ENCODE data around the gene MAN2A2.
"Not testable (repeated sequence)": the region's sequence is repeated elsewhere in the genome, so short reads cannot be mapped to it uniquely, and the experiment has no call there.

Gene MAN2A2

GRCh38 chr15:90884719-90885431 is 18.2 kb upstream of the MAN2A2 start:
- no peak for DNase-seq

- peak; percentile 76 for DNase-seq
These were observed 17.4 kb upstream of the MAN2A2 start for GRCh38 chr15:90885432-90886290.

- DNase-seq, result no peak
These were observed 16.8 kb upstream of the MAN2A2 start for GRCh38 chr15:90886291-90886614.

DNA sequence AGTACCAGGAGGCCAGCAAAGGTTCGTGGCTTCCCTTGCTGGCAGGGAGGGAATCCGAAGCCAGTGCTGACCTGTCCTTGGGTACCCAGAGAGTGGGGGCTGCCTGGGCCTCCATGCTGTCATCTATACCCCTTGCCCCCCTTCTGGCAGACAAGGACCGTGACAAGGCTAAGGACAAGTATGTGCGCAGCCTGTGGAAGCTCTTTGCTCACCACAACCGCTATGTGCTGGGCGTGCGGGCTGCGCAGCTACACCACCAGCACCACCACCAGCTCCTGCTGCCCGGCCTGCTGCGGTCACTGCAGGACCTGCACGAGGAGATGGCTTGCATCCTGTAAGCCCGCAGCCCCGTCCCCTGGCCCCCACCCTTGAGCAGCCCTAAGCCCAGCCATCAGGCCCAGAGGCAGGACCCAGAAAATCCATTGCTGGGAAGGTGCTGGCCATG is 16.0 kb upstream of the MAN2A2 start:
- DNase-seq, result no peak

- no peak for DNase-seq
These were observed 13.8 kb upstream of the MAN2A2 start for GRCh38 chr15:90889313-90889730.

DNA sequence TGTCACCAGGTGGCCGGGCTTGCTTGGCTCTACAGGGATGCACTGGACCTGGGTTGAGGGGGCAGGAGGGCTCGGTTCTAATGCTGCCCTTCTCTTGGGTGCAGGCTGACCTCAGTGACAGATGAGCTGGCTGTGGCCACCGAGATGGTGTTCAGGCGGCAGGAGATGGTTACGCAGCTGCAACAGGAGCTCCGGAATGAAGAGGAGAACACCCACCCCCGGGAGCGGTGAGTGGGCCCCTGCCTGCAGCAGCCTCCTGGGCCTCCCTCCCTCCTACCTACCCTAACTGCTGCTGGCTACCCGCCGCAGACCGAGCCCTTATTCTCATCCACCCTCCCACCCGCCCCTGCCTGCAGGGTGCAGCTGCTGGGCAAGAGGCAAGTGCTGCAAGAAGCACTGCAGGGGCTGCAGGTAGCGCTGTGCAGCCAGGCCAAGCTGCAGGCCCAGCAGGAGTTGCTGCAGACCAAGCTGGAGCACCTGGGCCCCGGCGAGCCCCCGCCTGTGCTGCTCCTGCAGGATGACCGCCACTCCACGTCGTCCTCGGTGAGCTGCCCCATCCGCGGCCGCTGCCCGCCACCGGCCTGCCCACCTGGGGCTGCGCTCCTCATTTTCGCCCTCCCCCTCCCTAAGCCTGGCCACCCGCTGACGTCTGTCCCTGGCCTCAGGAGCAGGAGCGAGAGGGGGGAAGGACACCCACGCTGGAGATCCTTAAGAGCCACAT is 13.2 kb upstream of the MAN2A2 start:
- DNase-seq, result no peak

DNA sequence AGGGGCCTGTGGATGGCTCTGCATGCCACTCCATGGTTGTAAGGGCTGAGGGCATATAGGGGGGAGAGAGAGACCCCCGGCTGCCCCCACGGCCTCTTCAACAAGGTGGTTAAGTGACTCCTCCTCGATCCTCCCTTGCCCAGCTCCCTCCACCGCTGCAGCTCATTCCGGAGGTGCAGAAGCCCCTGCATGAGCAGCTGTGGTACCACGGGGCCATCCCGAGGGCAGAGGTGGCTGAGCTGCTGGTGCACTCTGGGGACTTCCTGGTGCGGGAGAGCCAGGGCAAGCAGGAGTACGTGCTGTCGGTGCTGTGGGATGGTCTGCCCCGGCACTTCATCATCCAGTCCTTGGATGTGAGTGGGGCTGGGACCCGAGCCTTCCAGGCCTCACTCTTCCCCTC is 12.3 kb upstream of the MAN2A2 start:
- no peak for DNase-seq

- no peak for DNase-seq
These were observed 11.7 kb upstream of the MAN2A2 start for GRCh38 chr15:90891346-90891949.

GRCh38 chr15:90892023-90892422 is 11.1 kb upstream of the MAN2A2 start:
- DNase-seq, result no peak

- no peak for DNase-seq
These were observed 10.5 kb upstream of the MAN2A2 start for GRCh38 chr15:90892498-90893174.

DNA sequence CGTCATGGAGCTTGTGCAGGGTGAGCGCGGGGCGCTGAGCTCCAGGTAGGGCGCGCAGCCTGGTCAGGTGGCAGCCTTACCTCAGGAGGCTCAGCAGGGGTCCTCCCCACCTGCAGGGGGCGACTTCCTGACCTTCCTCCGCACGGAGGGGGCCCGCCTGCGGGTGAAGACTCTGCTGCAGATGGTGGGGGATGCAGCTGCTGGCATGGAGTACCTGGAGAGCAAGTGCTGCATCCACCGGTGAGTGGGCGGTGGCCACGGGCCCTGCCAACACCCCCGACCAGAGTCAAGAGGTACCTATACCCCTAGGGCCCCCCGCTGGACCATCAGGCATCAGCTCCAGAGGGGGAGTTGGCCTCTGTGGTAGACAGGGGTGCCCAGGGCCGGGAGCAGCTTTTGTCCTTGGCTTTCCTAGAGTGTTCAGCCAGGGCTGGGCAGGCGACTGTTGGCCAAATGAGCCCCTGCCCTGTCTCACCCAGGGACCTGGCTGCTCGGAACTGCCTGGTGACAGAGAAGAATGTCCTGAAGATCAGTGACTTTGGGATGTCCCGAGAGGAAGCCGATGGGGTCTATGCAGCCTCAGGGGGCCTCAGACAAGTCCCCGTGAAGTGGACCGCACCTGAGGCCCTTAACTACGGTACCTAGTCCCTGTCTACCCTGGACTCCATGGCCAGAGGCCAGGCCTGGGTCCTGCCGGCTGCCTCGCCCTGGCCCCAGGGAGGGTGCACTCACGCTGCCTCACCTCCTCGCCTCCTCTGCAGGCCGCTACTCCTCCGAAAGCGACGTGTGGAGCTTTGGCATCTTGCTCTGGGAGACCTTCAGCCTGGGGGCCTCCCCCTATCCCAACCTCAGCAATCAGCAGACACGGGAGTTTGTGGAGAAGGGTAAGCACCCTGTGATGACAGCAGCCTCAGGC is 9.7 kb upstream of the MAN2A2 start:
- no peak for DNase-seq

DNA sequence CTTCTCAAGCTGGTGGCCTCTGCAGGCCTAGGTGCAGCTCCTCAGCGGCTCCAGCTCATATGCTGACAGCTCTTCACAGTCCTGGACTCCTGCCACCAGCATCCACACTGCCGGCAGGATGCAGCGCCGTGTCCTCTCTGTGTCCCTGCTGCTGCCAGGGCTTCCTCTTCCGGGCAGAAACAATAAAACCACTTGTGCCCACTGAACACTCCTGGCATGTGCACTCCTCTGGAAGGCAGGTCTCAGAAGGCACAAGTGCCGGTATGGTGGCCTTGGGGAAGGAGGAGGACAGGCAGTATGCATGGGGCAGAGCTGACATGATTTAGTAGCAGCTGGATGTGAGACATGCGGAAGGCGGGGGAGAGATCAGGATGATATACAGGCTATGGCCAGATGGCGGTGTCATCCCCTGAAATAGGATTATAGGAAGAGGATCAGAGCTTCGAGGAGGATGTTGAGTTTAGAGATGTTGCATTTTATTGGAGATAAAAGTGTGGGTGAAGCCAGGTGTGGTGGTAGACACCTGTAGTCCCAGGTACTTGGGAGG is 7.5 kb upstream of the MAN2A2 start:
- no peak for DNase-seq

- not testable (repeated sequence) for DNase-seq
These were observed 5.9 kb upstream of the MAN2A2 start for GRCh38 chr15:90897131-90897655.

- DNase-seq, result no peak
These were observed 1.7 kb upstream of the MAN2A2 start for GRCh38 chr15:90901175-90902039.

GRCh38 chr15:90902040-90902839 is 862 bp upstream of the MAN2A2 start:
- DNase-seq, result peak; percentile 65

DNA sequence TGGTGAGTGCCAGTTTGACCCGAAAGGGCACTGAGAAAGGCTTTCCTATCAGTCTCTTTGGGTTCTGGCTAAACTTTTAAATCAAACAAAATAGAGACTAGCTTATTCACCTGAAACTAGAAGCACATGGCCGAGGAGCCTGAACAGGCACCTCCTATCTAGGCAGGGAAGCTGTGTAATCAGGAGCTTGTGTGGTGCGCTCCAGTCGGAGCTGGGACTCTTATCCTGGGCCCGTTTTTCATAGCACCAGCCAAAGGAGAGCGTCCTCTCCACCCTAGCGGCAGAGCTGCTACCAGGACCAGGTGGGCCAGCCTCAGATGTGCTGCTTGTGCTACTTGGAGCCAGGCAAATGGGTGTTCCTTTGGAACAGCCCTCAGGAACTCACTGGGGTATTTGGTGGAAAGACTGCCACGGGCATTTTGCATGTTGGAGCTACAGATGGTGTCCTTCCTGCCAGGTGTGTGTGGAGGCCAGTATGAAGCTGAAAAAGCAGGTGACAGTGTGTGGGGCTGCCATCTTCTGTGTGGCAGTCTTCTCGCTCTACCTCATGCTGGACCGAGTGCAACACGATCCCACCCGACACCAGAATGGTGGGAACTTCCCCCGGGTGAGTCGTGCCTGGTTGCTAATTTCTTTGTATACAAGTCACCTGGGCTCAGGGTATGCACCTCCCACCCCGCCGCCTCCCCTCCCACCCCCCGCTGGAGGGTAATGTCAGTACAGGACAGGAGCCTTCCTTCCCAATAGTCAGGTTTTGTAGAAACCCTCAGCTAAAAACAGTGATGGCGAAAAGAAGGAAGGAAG is 833 bp downstream of the MAN2A2 start:
- DNase-seq, result no peak

- DNase-seq, result no peak
These were observed 1.6 kb downstream of the MAN2A2 start for GRCh38 chr15:90904746-90905145.
